Heart right ventricle (tissue), 16 donors: Measurements from ENCODE around the gene TSHZ3. TPM values are rescaled to one million over a fixed set of nuclear protein-coding genes. Genes with fewer than 3 reads are reported as not detected.

Experiments
- ATAC-seq, 8 donors: fragments of 200-7000 bp; cut with Tn5 transposase; one replicate each; pipeline ENCODE4 v1.9.1; 2020; ENCODE audit warnings: mild to moderate bottlenecking in 8 of 8, moderate library complexity in 8 of 8, moderate number of reproducible peaks in 1 of 8
- DNase-seq, 2 donors: peaks; one replicate each; pipeline ENCODE4 v3.0.0-alpha.2; 2020
- H3K27ac ChIP-seq, 10 donors: fragments of 200-600 bp; sonication (generic) in 2 of 10; one replicate each; pipeline versions ENCODE4 v1.5.0 to v1.8.0; 2020 to 2022; ENCODE audit warnings: mild to moderate bottlenecking in 3 of 10
- H3K27me3 ChIP-seq, 7 donors: fragments of 200-600 bp; one replicate each; pipeline ENCODE4 v1.8.0; 2021 to 2022; ENCODE audit warnings: mild to moderate bottlenecking in 2 of 7
- H3K36me3 ChIP-seq, 9 donors: fragments of 200-600 bp; sonication (generic) in 1 of 9; one replicate each; pipeline versions ENCODE4 v1.5.0 to v1.8.0; 2020 to 2022; ENCODE audit warnings: mild to moderate bottlenecking in 2 of 9
- H3K4me1 ChIP-seq, 9 donors: fragments of 200-600 bp; sonication (generic) in 1 of 9; one replicate each; pipeline versions ENCODE4 v1.5.0 to v1.8.0; 2020 to 2022; ENCODE audit warnings: mild to moderate bottlenecking in 4 of 9
- H3K4me3 ChIP-seq, 10 donors: fragments of 200-600 bp; sonication (generic) in 2 of 10; one replicate each; pipeline versions ENCODE4 v1.5.0 to v1.8.0; 2020 to 2022; ENCODE audit warnings: mild to moderate bottlenecking in 7 of 10, moderate library complexity in 2 of 10
- H3K9me3 ChIP-seq, 11 donors: fragments of 200-600 bp in 10 of 11; sonication (generic) in 2 of 11; one replicate each; pipeline versions ENCODE4 v1.5.0 to v1.8.0; 2013 to 2022; ENCODE audit warnings: mild to moderate bottlenecking in 2 of 11, control low read depth in 1 of 11, moderate library complexity in 1 of 11
- CTCF ChIP-seq, 9 donors: fragments of 200-600 bp; sonication (generic) in 2 of 9; IDR thresholded peaks; one replicate each; pipeline versions ENCODE4 v1.5.0 to v1.8.0; 2021 to 2022; ENCODE audit warnings: antibody characterized with exemption in 9 of 9, mild to moderate bottlenecking in 5 of 9, moderate library complexity in 1 of 9
- WGBS, 2 donors: extraction: QIAGEN DNeasy Blood & Tissue Kit; methylation state at CpG; one replicate each; pipeline ENCODE4 v1.1.7; 2013; ENCODE audit warnings: inconsistent platforms in 1 of 2; 5-methylcytosine and 5-hydroxymethylcytosine counted together
- intact Hi-C, 10 donors: fragments of 100-400 bp; cut with DNase I; formaldehyde crosslinking; loops; one replicate each; pipeline versions ENCODE4 v1.11.1 to v1.14.2; 2022
- polyA plus RNA-seq, 2 donors: library from polyadenylated mRNA; stranded (reverse); fragments of 200-250 nt; gene quantifications; one replicate each; pipeline ENCODE4 v1.2.3, GENCODE V29; 2013
- total RNA-seq, 10 donors: library from RNA; stranded (reverse); fragmentation: NEBNext Ultra II Directional in 3 of 10; extraction: Animal tissue kit (Norgen Biotek cat#: 25700) in 3 of 10; gene quantifications; one replicate each; pipeline versions ENCODE4 v1.2.1 to v1.2.4, GENCODE V29; 2021 to 2023
- donor health status: Arrhythmogenic right ventricular cardiomyopathy.
- donor health status: ischemic (EF 13 %, LVEDD 7.1; RV severe dilation, severe dysfunction).
- donor health status: healthy with polysubstance abuse.
- donor health status: DM: no; HTN: yes; CAD: no.
- donor health status: DM: no; HTN: no; CAD: no.
- donor health status: ischemic (EF 25% LVEDD 6.9; RV normal size, moderate dysfunction).
- donor health status: ischemic (EF 25% LVEDD 5.7; RV mildly dilated, moderate dysfunction).
- donor health status: healthy.
- donor health status: DM: yes; HTN: yes; CAD: no.
- donor health status: Ischemic cardiomyopathy.
- donor health status: ischemic (EF 35%, LVEDD 5.7; RV mildly dilated, moderate dysfunction).
- donor health status: nonischemic (EF 11% LVEDD 7.7; RV severe dilation, severe dysfunction).
- donor health status: DM: yes; HTN: yes; CAD: no.
- donor health status: PGD.
- donor health status: ischemic (EF 29% LVEDD 5.4; RV normal size, mild dysfunction).
- donor health status: nonischemic (EF 23%, LVEDD 6.1; RV moderate dilation, normal function).

Gene TSHZ3
- total and polyA plus RNA-seq, 12 donors = 1.7 to 5.0 (median 3.1) TPM

DNA sequence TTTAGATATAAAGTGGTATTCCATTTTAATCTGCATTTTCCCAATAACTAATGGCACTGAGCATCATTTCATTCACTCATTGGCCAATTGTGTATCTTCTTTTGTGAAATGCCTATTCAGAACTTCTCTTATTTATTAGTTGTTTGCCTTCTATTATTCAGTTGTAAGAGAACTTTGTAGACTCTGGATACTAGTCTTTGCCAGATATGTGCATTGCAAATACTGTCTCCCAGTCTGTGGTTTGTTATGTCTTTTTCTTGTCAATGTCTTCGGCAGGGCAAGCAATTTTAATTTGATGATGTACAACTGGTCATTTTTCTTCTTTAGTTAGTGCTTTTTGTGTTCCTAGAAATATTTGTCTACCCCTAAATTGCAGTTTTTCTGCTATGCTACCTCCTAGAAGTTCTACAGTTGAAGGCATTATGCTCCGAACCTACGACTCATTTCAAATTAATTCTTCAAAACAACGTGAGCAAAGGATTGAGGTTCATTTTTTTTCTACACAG, 115.9 kb downstream of the TSHZ3 start:
- DNase-seq = no peak
- WGBS, 2 donors = 82% methylated on average over 4 of the region's 4 CpGs

DNA sequence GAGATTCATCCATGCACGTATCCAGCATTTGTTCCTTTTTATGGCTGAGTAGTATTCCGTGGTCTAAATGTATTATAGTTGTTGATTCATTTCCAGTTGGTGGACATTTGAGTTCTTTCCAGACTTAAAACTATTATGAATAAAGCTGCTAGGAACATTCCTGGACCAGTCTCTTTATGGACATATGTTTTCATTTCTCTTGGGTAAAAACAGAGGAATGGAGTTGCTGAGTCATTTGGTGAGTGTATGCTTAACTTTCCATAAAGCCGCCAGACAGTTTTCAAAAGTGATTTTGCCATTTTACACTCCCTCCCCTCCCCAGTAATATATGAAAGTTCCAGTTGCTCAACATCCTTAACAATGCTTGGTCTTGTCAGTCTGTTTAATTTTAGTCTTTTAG, 116.4 kb downstream of the TSHZ3 start:
- Histone ChIP-seq H3K4me1 (no peaks in the 10 kb centered on the region), H3K9me3 (no peaks in the 10 kb centered on the region), H3K4me3 (no peak overlapping the region), H3K27me3 (peaks cover 0 to 8% (median 0%) of the 10 kb centered on the region in 7 donors), H3K27ac (no peak overlapping the region), H3K36me3 (no peaks in the 10 kb centered on the region)
- DNase-seq = no peak
- WGBS, 2 donors = 89 to 93% methylated on average over 3 of the region's 3 CpGs
- ATAC-seq = no peak
- intact Hi-C loops = no loop called here
- TF ChIP-seq CTCF (IDR thresholded peaks at IDR 0.05) = no peak

More for the DNA sequence above, 115.9 kb downstream of the TSHZ3 start:
- H3K4me1 ChIP-seq = no peaks in the 10 kb centered on the region
- no peak overlapping the region for H3K27ac ChIP-seq
- H3K9me3 ChIP-seq = no peaks in the 10 kb centered on the region
- no peaks in the 10 kb centered on the region for H3K36me3 ChIP-seq
- intact Hi-C loops = no loop called here
- no peak for TF ChIP-seq CTCF (IDR thresholded peaks at IDR 0.05)
- ATAC-seq = no peak
- no peak overlapping the region for H3K4me3 ChIP-seq
- H3K27me3 ChIP-seq = peaks cover 0 to 8% (median 0%) of the 10 kb centered on the region in 7 donors

DNA sequence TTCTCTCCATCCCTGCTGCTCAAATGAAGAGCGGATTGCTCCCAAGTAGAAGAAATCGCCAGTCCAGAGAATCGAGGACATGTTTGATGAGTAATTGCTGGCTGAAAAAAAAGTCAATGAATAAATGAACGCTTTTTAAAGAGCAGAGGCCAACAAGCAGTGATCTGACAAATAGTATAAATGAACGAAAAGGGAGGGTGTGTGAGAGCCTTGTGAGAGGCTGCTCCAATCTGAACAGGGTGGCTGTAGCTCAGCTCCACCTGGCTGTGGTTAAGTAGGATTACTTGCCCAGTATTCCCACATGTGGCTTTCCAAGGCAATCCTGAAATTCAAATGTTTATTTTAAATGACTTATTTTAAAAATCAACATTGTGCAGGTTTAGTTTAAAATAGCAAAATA, 117.1 kb downstream of the TSHZ3 start:
- Histone ChIP-seq H3K4me3 (no peak overlapping the region), H3K4me1 (no peaks in the 10 kb centered on the region), H3K27me3 (peaks cover 0 to 8% (median 0%) of the 10 kb centered on the region in 7 donors), H3K27ac (no peak overlapping the region), H3K36me3 (no peaks in the 10 kb centered on the region), H3K9me3 (no peaks in the 10 kb centered on the region)
- 78 to 80% methylated on average over 5 of the region's 5 CpGs for WGBS, 2 donors
- DNase-seq (no peak), ATAC-seq (no peak)
- intact Hi-C loops = no loop called here
- TF ChIP-seq CTCF (IDR thresholded peaks at IDR 0.05) = peak in 5 of 9 donors; percentile 3 to 35 (median 15)

DNA sequence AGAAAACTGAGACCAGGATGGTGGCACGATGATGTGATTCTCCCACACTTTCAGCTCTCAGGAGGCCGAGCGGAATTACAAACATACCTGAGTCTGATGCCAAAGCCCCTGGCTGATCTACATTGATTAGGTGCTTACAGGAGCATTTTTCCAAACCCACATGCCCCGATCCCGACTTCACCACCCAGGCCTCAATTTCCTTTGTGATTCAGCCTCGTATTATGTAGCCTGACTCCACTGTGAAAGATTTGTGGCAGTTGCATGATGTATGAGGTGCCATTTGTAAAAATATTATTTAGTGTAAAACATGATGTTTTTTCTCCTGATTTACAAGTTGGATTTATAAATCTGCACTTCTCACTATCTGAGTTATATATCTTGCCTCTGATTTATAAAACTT, 118.0 kb downstream of the TSHZ3 start:
- DNase-seq (no peak), ATAC-seq (no peak)
- no peaks in the 10 kb centered on the region for H3K36me3 ChIP-seq
- H3K9me3 ChIP-seq = no peaks in the 10 kb centered on the region
- no peaks in the 10 kb centered on the region for H3K4me1 ChIP-seq
- intact Hi-C loops = no loop called here
- no peak for TF ChIP-seq CTCF (IDR thresholded peaks at IDR 0.05)
- WGBS, 2 donors = 90 to 91% methylated on average over 6 of the region's 6 CpGs
- no peak overlapping the region for H3K4me3 ChIP-seq
- H3K27me3 ChIP-seq = peaks cover 0 to 8% (median 0%) of the 10 kb centered on the region in 7 donors
- no peak overlapping the region for H3K27ac ChIP-seq
